HFF-Myc (cell line): Measurements from ENCODE around the gene PDK1.

ENCODE experiments used
- DNase-seq: peaks from one replicate; pipeline ENCODE4 v3.0.0-alpha.2; 2011; ENCODE audit warnings: low read depth; ENCODE audit errors: extremely low read depth
- H3K4me3 ChIP-seq: replicated peaks from 2 replicates; pipeline ENCODE4 v1.5.1; 2011; ENCODE audit warnings: low read depth, mild to moderate bottlenecking, control low read depth, low read length
- TF ChIP-seq, protein P1 (sequence below): IDR thresholded peaks from 2 replicates; pipeline ENCODE4 v1.5.1; 2012; ENCODE audit warnings: mild to moderate bottlenecking, low read depth, low read length, control low read depth; ENCODE audit errors: missing control alignments

Gene PDK1

DNA sequence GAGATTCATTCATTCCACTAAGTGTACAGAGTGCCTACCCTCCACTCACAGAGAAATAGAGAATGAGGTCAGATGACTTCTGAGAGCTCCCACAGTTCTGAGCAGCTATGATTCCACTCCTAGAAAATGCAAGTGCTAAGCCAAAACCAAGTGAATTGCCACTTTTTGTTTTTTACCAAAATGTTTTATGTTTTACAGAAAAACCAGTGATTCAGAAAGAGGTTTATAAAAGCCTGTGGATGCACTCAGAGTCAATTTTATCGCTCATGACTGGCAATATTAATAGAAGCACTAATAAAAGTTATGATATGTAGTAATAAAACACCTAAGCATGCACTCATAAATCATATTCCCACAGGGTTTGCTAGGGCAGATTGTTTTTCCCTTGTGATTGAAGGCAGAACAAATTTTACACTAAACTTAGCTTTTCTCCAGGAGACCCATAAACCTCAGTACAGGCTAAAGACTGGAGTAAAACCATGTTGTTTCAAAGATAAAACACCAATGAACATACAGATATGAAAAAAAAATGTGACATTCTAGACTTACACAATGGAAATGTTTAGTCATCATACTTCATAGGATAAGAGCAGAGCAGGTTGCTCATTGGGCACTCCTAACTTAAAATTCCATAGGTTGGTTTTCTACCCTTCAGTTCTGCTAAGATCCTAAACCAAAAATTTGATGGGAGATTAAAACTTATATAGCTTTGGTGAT lies 67.5 kb downstream of the PDK1 start:
- DNase-seq: no peak
- TF ChIP-seq, protein P1, sequence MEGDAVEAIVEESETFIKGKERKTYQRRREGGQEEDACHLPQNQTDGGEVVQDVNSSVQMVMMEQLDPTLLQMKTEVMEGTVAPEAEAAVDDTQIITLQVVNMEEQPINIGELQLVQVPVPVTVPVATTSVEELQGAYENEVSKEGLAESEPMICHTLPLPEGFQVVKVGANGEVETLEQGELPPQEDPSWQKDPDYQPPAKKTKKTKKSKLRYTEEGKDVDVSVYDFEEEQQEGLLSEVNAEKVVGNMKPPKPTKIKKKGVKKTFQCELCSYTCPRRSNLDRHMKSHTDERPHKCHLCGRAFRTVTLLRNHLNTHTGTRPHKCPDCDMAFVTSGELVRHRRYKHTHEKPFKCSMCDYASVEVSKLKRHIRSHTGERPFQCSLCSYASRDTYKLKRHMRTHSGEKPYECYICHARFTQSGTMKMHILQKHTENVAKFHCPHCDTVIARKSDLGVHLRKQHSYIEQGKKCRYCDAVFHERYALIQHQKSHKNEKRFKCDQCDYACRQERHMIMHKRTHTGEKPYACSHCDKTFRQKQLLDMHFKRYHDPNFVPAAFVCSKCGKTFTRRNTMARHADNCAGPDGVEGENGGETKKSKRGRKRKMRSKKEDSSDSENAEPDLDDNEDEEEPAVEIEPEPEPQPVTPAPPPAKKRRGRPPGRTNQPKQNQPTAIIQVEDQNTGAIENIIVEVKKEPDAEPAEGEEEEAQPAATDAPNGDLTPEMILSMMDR: no peak
- H3K4me3 ChIP-seq: no peak overlapping the region

DNA sequence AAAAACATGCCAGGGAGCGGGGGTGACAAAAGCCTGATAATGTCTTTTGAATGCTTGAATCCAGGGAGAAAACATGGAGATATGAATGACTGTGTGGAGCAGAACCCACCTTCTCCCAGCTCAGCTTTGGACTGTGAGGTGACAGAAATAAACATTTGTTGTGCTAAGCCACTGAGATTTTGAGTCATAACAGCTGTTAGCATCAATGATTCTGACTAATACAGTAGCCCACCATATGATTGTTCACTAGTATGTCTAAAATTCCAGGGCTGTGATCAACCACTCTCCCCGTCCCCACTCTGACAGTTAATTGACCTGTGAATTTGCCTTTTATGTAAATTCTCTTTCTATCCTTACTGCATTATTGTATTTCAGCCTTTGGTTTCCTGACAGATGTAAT lies 69.1 kb downstream of the PDK1 start:
- no peak overlapping the region for H3K4me3 ChIP-seq
- TF ChIP-seq, protein P1: no peak
- no peak for DNase-seq

DNA sequence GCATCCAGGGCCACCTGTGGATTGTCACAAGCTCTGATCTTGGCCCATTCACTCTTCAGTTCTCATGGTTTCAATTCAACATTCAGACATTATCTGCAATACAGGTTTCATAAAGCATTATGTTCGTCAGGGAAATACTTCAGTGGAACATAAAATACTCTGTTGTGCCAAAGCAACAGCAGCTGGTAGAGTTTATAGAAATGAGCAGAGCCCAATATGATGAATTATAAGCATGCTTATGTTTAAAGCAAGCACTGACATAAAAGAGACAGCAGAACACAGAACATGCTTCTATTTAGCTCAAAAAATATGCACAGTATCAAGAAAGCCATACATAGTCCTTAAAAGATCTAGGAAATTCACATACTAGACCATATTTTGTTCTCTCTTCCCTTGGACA lies 71.3 kb downstream of the PDK1 start:
- TF ChIP-seq, protein P1: no peak
- H3K4me3 ChIP-seq: no peak overlapping the region
- no peak for DNase-seq

DNA sequence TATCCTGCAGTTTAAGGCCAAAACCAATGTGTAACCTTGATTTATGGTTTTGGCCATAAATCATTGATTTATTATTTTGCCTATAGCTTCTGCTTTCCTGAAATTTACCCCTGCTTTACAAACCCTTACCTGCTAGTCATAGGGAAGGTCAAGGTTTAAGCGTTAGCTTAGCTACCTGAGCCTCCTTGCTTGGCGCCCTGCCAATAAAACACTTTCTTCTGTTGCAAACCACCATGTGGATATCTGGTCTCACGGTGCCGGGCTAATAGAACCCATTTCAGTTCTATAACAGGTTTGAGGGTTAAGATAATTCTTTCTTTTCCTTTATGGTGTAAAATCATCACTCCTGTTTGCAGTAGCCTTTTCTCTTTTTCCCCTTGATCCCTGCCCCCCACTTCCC lies 72.2 kb downstream of the PDK1 start:
- TF ChIP-seq, protein P1: no peak
- no peak for DNase-seq
- no peak overlapping the region for H3K4me3 ChIP-seq

DNA sequence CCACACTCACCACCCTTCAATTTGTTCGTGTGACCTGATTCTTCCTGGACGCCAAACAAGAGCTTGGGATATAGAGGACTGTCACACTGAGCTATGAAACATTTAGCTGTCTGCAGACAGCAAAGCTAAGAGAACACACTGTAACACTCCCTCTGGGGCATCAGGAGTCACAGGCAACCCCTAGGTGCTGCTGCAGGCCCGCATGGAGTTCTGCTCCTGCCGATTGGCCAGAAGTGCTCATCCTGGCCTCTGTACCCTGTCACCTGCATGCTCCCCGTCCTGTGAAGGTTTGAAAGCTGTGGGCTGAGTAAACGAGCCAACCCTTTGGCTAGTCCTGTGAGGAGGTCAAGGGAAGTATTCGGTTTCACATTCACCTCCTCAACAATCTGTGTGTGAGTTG lies 73.7 kb downstream of the PDK1 start:
- TF ChIP-seq, protein P1: no peak
- DNase-seq: no peak
- no peak overlapping the region for H3K4me3 ChIP-seq

DNA sequence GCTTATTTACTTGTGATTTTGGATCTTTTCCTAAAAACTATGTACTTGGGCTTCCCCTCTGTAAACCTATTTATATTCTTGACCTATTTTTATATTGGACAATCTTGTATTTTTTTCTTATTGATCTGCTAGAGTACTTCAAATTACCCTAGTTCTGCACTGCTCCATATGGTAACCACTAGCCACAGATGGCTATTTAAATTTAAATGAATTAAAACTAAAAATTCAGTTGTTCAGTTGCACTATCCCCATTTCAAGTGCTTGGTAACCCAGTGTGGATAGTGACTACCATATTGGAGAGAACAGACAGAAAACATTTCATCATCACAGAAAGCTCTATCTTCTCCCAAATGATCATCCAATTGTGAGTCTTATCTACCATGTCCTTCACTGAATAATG lies 74.3 kb downstream of the PDK1 start:
- DNase-seq: no peak
- TF ChIP-seq, protein P1: no peak
- no peak overlapping the region for H3K4me3 ChIP-seq

DNA sequence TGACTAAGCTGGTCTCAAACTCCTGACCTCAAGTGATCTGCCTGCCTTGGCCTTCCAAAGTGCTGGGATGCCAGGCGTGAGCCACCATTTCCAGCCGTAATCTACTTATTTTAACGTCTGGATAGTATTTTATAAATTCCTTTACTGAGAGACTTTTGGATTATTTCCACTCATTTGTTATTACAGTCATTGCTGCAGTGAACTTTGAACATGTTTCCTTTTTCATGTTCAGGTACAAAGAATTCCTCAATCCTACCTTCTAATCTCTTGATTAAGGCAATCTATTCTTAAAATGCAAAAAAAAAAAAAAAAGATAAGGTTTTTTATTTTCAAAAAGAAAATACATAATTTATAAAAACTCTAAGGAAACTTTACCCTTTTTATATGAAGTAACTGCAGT lies 78.6 kb downstream of the PDK1 start:
- no peak for DNase-seq
- TF ChIP-seq, protein P1: no peak

More for the DNA sequence above, 78.6 kb downstream of the PDK1 start:
- no peak overlapping the region for H3K4me3 ChIP-seq
